HepG2 (cell line): ENCODE measurements around the gene FCHO2. TPM values are rescaled to one million over a fixed set of nuclear protein-coding genes. Genes with fewer than 3 reads are reported as not detected.

Source experiments
- ARNTL ChIP-seq: sonication (generic); formaldehyde crosslinking; IDR thresholded peaks from 2 replicates; pipeline ENCODE4 v1.4.0; 2020; ENCODE audit warnings: mild to moderate bottlenecking, missing genetic modification reagents
- GTF3A ChIP-seq: sonication (generic); formaldehyde crosslinking; conservative IDR thresholded peaks from 2 replicates; pipeline ENCODE4 v1.4.0; 2020; ENCODE audit warnings: mild to moderate bottlenecking, missing genetic modification reagents
- HMG20A ChIP-seq: IDR thresholded peaks from 2 replicates; pipeline ENCODE4 v1.6.1; 2016; ENCODE audit warnings: borderline replicate concordance
- ISX ChIP-seq: sonication (generic); formaldehyde crosslinking; conservative IDR thresholded peaks from 2 replicates; pipeline ENCODE4 v1.5.0; 2020; ENCODE audit warnings: missing genetic modification reagents
- MAFK ChIP-seq, 2 experiments: IDR thresholded peaks in 1 of 2; conservative IDR thresholded peaks in 1 of 2; 2 replicates each; pipeline ENCODE4 v1.6.1; 2011; ENCODE audit warnings: improper control_type of control experiment in 2 of 2, low read length in 2 of 2
- NR1H2 ChIP-seq: sonication (generic); formaldehyde crosslinking; IDR thresholded peaks from 2 replicates; pipeline ENCODE4 v1.8.1; 2022; ENCODE audit warnings: low read depth, missing genetic modification reagents, borderline replicate concordance
- PLRG1 ChIP-seq: fragments of 450-650 bp; conservative IDR thresholded peaks from 2 replicates; pipeline ENCODE4 v1.6.1; 2016
- POLR2AphosphoS5 ChIP-seq: IDR thresholded peaks from 2 replicates; pipeline ENCODE4 v1.6.1; 2012; ENCODE audit warnings: low read depth, low read length
- PTBP1 ChIP-seq: fragments of 200-400 bp; formaldehyde crosslinking; IDR thresholded peaks from 2 replicates; pipeline ENCODE4 v1.6.1; 2018; ENCODE audit warnings: low read length, low read depth; ENCODE audit not compliant: poor library complexity, severe bottlenecking
- SUZ12 ChIP-seq: fragments of 150-350 bp; IDR thresholded peaks from 2 replicates; pipeline ENCODE4 v1.6.1; 2014; ENCODE audit warnings: low read depth, low read length
- ZFP41 ChIP-seq: sonication (generic); formaldehyde crosslinking; IDR thresholded peaks from 2 replicates; pipeline ENCODE4 v1.4.0; 2020; ENCODE audit warnings: mild to moderate bottlenecking, missing genetic modification reagents, borderline replicate concordance
- ZNF121 ChIP-seq: sonication (generic); formaldehyde crosslinking; IDR thresholded peaks from 2 replicates; pipeline ENCODE4 v1.5.0; 2020; ENCODE audit warnings: mild to moderate bottlenecking, missing genetic modification reagents
- ZNF20 ChIP-seq: sonication (generic); formaldehyde crosslinking; IDR thresholded peaks from 2 replicates; pipeline ENCODE4 v1.4.0; 2020; ENCODE audit warnings: mild to moderate bottlenecking, moderate library complexity, missing genetic modification reagents
- ZNF317 ChIP-seq: sonication (generic); formaldehyde crosslinking; IDR thresholded peaks from 2 replicates; pipeline ENCODE4 v1.5.0; 2020; ENCODE audit warnings: mild to moderate bottlenecking, missing genetic modification reagents
- ZNF431 ChIP-seq: sonication (generic); formaldehyde crosslinking; IDR thresholded peaks from 2 replicates; pipeline ENCODE4 v1.9.0; 2022; ENCODE audit warnings: missing genetic modification reagents, low read depth, mild to moderate bottlenecking, borderline replicate concordance
- ZNF468 ChIP-seq: sonication (generic); formaldehyde crosslinking; IDR thresholded peaks from 2 replicates; pipeline ENCODE4 v1.8.0; 2022; ENCODE audit warnings: mild to moderate bottlenecking, moderate library complexity, missing genetic modification reagents
- polyA plus RNA-seq, 8 experiments: library from polyadenylated mRNA; depleted of rRNA in 3 of 8; stranded (reverse) in 7 of 8; unstranded in 1 of 8; fragments of >200 nt; fragmentation: Illumina TruSeq in 4 of 8; extraction: Trizol in 4 of 8; gene quantifications; 2 replicates each; pipeline versions ENCODE4 v1.2.1 to v1.2.3, GENCODE V29; 2011 to 2016; ENCODE audit warnings: low read depth in 4 of 8, missing spikeins in 1 of 8, mixed read lengths in 1 of 8; ENCODE audit not compliant: insufficient read depth in 1 of 8
- total RNA-seq, 5 experiments: library from RNA; depleted of rRNA; stranded (reverse); fragments of >200 nt; fragmentation: Illumina TruSeq; extraction: Trizol; gene quantifications; 2 replicates each; pipeline ENCODE4 v1.2.3, GENCODE V29; 2016; ENCODE audit warnings: low read depth in 1 of 5
- TF ChIP-seq, protein P1 (sequence below): sonication (generic); formaldehyde crosslinking; IDR thresholded peaks from 2 replicates; pipeline ENCODE4 v1.8.0; 2022; ENCODE audit warnings: low read depth, missing genetic modification reagents
- TF ChIP-seq, protein P2 (sequence below): sonication (generic); formaldehyde crosslinking; IDR thresholded peaks from 2 replicates; pipeline ENCODE4 v1.4.0; 2020; ENCODE audit warnings: missing genetic modification reagents
- TF ChIP-seq, protein P3 (sequence below): sonication (generic); formaldehyde crosslinking; IDR thresholded peaks from 2 replicates; pipeline ENCODE4 v1.4.0; 2020; ENCODE audit warnings: mild to moderate bottlenecking, missing genetic modification reagents
- TF ChIP-seq, protein P4 (sequence below): sonication (generic); formaldehyde crosslinking; IDR thresholded peaks from 2 replicates; pipeline ENCODE4 v1.8.1; 2022; ENCODE audit warnings: mild to moderate bottlenecking, missing genetic modification reagents
- TF ChIP-seq, protein P5 (sequence below), 2 experiments: fragments of 450-650 bp in 1 of 2; sonication (generic) in 1 of 2; formaldehyde crosslinking; IDR thresholded peaks; 2 replicates each; pipeline versions ENCODE4 v1.5.0 to v1.8.0; 2020 to 2022; ENCODE audit warnings: mild to moderate bottlenecking in 1 of 2, missing genetic modification reagents in 1 of 2

The FCHO2 gene
- total and polyA plus RNA-seq, 2 of the 13 experiments (the other 11 are each of a cell fraction or from before 2014, with no cell fraction given), result 11.6 to 17.3 TPM

DNA sequence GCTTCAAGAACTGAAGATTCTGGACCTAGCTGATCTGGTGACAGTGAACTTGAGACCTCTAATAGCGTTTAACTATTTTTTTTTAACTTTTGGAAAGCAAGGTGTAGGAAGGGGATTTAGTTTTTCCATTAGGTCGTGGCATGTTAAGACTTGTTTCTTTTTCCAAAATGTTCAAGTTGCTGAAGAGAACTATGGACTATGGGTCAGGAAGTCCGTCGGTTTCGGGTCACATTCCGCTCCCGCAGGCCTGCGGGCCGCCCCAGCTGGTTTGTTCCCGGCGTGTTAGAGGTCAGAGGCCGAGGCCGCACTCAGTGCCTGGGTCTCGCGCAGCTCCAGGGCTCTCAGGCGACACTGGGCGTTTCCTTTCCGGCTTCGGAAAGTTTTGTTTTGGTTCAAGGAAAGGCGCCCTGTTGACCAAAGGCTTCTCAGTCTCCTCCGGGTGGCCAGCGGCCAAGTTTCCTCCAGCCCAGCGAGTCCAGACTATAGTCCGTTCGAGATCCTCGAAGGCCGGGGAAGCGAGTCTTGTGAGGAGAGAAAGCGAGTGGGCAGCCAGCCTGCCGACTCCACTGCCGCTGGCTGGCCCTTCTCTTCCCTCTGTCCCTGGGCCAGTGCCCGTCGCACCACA, 586 bp upstream of the FCHO2 start (continued):
- TF ChIP-seq PTBP1, result no peak
- 0 out of 2 replicates have a peak, but pooled peaks have one; percentile 43 for TF ChIP-seq ZNF317 (CRISPR knock-in tag)
- TF ChIP-seq PLRG1, result no peak
- TF ChIP-seq ISX (CRISPR knock-in tag), result no peak
- TF ChIP-seq, protein P1, sequence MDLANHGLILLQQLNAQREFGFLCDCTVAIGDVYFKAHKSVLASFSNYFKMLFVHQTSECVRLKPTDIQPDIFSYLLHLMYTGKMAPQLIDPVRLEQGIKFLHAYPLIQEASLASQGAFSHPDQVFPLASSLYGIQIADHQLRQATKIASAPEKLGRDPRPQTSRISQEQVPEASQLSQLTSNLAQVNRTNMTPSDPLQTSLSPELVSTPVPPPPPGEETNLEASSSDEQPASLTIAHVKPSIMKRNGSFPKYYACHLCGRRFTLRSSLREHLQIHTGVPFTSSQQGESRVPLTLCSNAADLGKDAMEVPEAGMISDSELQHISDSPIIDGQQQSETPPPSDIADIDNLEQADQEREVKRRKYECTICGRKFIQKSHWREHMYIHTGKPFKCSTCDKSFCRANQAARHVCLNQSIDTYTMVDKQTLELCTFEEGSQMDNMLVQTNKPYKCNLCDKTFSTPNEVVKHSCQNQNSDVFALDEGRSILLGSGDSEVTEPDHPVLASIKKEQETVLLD (CRISPR knock-in tag), result no peak
- no peak for TF ChIP-seq MAFK (conservative IDR thresholded peaks at IDR 0.05 in 1 of 2, IDR thresholded peaks at IDR 0.05 in 1 of 2; ENCODE audit: low read length in 2 of 2)
- TF ChIP-seq, protein P2, sequence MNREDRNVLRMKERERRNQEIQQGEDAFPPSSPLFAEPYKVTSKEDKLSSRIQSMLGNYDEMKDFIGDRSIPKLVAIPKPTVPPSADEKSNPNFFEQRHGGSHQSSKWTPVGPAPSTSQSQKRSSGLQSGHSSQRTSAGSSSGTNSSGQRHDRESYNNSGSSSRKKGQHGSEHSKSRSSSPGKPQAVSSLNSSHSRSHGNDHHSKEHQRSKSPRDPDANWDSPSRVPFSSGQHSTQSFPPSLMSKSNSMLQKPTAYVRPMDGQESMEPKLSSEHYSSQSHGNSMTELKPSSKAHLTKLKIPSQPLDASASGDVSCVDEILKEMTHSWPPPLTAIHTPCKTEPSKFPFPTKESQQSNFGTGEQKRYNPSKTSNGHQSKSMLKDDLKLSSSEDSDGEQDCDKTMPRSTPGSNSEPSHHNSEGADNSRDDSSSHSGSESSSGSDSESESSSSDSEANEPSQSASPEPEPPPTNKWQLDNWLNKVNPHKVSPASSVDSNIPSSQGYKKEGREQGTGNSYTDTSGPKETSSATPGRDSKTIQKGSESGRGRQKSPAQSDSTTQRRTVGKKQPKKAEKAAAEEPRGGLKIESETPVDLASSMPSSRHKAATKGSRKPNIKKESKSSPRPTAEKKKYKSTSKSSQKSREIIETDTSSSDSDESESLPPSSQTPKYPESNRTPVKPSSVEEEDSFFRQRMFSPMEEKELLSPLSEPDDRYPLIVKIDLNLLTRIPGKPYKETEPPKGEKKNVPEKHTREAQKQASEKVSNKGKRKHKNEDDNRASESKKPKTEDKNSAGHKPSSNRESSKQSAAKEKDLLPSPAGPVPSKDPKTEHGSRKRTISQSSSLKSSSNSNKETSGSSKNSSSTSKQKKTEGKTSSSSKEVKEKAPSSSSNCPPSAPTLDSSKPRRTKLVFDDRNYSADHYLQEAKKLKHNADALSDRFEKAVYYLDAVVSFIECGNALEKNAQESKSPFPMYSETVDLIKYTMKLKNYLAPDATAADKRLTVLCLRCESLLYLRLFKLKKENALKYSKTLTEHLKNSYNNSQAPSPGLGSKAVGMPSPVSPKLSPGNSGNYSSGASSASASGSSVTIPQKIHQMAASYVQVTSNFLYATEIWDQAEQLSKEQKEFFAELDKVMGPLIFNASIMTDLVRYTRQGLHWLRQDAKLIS (CRISPR knock-in tag), result no peak
- TF ChIP-seq ZNF431 (CRISPR knock-in tag), result no peak
- no peak for TF ChIP-seq ZFP41
- TF ChIP-seq ZNF20 (CRISPR knock-in tag), result no peak
- TF ChIP-seq, protein P3, sequence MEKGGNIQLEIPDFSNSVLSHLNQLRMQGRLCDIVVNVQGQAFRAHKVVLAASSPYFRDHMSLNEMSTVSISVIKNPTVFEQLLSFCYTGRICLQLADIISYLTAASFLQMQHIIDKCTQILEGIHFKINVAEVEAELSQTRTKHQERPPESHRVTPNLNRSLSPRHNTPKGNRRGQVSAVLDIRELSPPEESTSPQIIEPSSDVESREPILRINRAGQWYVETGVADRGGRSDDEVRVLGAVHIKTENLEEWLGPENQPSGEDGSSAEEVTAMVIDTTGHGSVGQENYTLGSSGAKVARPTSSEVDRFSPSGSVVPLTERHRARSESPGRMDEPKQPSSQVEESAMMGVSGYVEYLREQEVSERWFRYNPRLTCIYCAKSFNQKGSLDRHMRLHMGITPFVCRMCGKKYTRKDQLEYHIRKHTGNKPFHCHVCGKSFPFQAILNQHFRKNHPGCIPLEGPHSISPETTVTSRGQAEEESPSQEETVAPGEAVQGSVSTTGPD (CRISPR knock-in tag), result no peak
- peak; percentile 20; the same call in 1 of the 2 replicates for TF ChIP-seq HMG20A
- TF ChIP-seq ARNTL (CRISPR knock-in tag), result no peak
- no peak; the same call in 1 of the 2 replicates for TF ChIP-seq ZNF121 (CRISPR knock-in tag)
- TF ChIP-seq, protein P4, sequence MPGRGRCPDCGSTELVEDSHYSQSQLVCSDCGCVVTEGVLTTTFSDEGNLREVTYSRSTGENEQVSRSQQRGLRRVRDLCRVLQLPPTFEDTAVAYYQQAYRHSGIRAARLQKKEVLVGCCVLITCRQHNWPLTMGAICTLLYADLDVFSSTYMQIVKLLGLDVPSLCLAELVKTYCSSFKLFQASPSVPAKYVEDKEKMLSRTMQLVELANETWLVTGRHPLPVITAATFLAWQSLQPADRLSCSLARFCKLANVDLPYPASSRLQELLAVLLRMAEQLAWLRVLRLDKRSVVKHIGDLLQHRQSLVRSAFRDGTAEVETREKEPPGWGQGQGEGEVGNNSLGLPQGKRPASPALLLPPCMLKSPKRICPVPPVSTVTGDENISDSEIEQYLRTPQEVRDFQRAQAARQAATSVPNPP, result no peak
- TF ChIP-seq, protein P5, sequence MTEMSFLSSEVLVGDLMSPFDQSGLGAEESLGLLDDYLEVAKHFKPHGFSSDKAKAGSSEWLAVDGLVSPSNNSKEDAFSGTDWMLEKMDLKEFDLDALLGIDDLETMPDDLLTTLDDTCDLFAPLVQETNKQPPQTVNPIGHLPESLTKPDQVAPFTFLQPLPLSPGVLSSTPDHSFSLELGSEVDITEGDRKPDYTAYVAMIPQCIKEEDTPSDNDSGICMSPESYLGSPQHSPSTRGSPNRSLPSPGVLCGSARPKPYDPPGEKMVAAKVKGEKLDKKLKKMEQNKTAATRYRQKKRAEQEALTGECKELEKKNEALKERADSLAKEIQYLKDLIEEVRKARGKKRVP (CRISPR knock-in tag; IDR thresholded peaks at IDR 0.05), result no peak; a peak in 1 of 4 replicates
- TF ChIP-seq GTF3A (CRISPR knock-in tag), result no peak
- no peak for TF ChIP-seq NR1H2 (CRISPR knock-in tag)
- TF ChIP-seq POLR2AphosphoS5, result no peak
- no peak for TF ChIP-seq ZNF468
- TF ChIP-seq SUZ12, result no peak
